Kidney epithelial cell (primary cell): ENCODE measurements around the gene VWA7. TPM values are rescaled to one million over a fixed set of nuclear protein-coding genes. Genes with fewer than 3 reads are reported as not detected.
"Not testable (repeated sequence)": the region's sequence is repeated elsewhere in the genome, so short reads cannot be mapped to it uniquely, and the experiment has no call there.

Experiments used
- DNase-seq: peaks from one replicate; pipeline ENCODE4 v3.0.0-alpha.2; 2010; ENCODE audit warnings: low read depth
- H3K27me3 ChIP-seq: 2 replicates; pipeline ENCODE4 v1.6.0; 2011; ENCODE audit warnings: low read length; ENCODE audit not compliant: control insufficient read depth, insufficient read depth
- H3K36me3 ChIP-seq: 2 replicates; pipeline ENCODE4 v1.5.1; 2011; ENCODE audit warnings: low read length; ENCODE audit not compliant: control insufficient read depth, insufficient read depth
- H3K4me3 ChIP-seq: 2 replicates; pipeline ENCODE4 v1.5.1; 2011; ENCODE audit warnings: low read depth, mild to moderate bottlenecking, control low read depth, low read length
- CTCF ChIP-seq: IDR thresholded peaks from 2 replicates; pipeline ENCODE4 v1.5.1; 2011; ENCODE audit warnings: mild to moderate bottlenecking, moderate library complexity, low read length, control low read depth, inconsistent platforms; ENCODE audit not compliant: insufficient read depth, poor library complexity, severe bottlenecking
- total RNA-seq: library from RNA; depleted of rRNA; stranded (reverse); fragments of >200 nt; gene quantifications from 2 replicates; pipeline ENCODE4 v1.2.3, GENCODE V29; 2015

Gene VWA7
- total RNA-seq, 1 donor from 2014 or later, result 3.1 TPM

- no peak for DNase-seq
- Histone ChIP-seq H3K27me3 (no peaks in the 10 kb centered on the region), H3K36me3 (no peaks in the 10 kb centered on the region), H3K4me3 (no peak overlapping the region)
- no peak for TF ChIP-seq CTCF
These were observed 36.3 kb upstream of the VWA7 start for GRCh38 chr6:31813465-31813849.

GRCh38 chr6:31811645-31812044 lies 34.5 kb upstream of the VWA7 start:
- H3K4me3 ChIP-seq, result no peak overlapping the region
- no peaks in the 10 kb centered on the region for H3K36me3 ChIP-seq
- no peak for DNase-seq
- no peak for TF ChIP-seq CTCF
- H3K27me3 ChIP-seq, result no peaks in the 10 kb centered on the region

GRCh38 chr6:31808599-31808998 lies 31.5 kb upstream of the VWA7 start:
- not testable (repeated sequence) for H3K27me3 ChIP-seq, H3K36me3 ChIP-seq, DNase-seq, H3K4me3 ChIP-seq

- Histone ChIP-seq H3K36me3 (no peaks in the 10 kb centered on the region), H3K27me3 (no peaks in the 10 kb centered on the region), H3K4me3 (peak within 1 kb of the TSS; percentile 70)
- peak; percentile 32 for TF ChIP-seq CTCF
- no peak for DNase-seq
These were observed 29.5 kb upstream of the VWA7 start, which contains the start of gene LSM2 for GRCh38 chr6:31806470-31807272. Gene LSM2 (minus strand): TSS chr6:31806966. CDS start chr6:31806757, 209 bp downstream.

GRCh38 chr6:31805939-31806469 lies 28.9 kb upstream of the VWA7 start:
- Histone ChIP-seq H3K36me3 (no peaks in the 10 kb centered on the region), H3K4me3 (peak overlapping the region; percentile 70), H3K27me3 (no peaks in the 10 kb centered on the region)
- no peak for DNase-seq
- TF ChIP-seq CTCF, result no peak

- H3K36me3 ChIP-seq, H3K27me3 ChIP-seq, DNase-seq, H3K4me3 ChIP-seq: not testable (repeated sequence)
These were observed 24.2 kb upstream of the VWA7 start for GRCh38 chr6:31801031-31801927.
